GM20431 (cell line): ENCODE data around the gene HOXB5.

ENCODE experiments used
- in situ Hi-C: fragments of 300-500 bp; cut with MseI, MboI; formaldehyde crosslinking; loops from one replicate; pipeline ENCODE4 v1.15.0; 2020; ENCODE audit warnings: low sequenced_read_pairs; ENCODE audit not compliant: unreplicated experiment

HOXB5 gene

DNA sequence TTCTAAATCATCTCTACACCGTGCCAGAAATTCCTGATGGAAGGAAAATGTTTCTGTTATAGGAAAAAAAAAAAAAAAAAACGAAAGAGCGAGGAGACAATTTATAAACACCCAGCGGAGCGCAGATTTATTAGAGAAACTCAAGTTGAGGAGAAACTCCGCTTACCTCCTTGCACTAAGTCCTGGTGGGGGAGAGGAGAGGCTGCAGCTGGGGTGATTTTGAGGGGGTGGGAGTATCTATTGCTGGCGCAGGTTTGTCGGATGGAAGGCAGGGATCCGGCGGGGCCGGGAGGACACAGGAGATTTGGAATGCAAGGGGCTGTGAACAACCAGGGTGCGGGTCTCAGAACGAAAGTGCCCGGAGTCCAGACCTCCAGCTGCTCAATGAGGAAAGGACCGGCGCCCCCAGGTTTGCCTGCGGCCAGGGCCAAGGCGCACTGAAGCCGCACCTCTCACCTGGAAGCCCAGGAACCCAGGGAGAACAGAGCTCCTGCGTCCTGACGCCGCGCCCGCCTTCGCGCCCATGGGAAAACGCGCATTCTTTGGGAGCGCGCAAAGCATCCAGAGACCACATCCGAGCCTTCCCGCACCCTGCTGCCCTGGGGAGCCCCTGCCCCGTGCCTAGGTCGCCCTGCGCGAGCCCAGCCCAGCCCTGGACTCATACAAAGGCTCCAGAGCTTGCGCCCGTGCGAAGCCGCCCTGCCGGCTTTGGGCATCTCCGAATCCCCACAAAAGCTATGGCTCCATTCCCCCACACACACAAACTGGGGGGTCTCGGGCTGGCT lies 24.1 kb upstream of the HOXB5 start:
- in situ Hi-C loops, result no loop called here

- in situ Hi-C loops, result no loop called here
These were observed 23.3 kb upstream of the HOXB5 start for GRCh38 chr17:48616717-48617470.

DNA sequence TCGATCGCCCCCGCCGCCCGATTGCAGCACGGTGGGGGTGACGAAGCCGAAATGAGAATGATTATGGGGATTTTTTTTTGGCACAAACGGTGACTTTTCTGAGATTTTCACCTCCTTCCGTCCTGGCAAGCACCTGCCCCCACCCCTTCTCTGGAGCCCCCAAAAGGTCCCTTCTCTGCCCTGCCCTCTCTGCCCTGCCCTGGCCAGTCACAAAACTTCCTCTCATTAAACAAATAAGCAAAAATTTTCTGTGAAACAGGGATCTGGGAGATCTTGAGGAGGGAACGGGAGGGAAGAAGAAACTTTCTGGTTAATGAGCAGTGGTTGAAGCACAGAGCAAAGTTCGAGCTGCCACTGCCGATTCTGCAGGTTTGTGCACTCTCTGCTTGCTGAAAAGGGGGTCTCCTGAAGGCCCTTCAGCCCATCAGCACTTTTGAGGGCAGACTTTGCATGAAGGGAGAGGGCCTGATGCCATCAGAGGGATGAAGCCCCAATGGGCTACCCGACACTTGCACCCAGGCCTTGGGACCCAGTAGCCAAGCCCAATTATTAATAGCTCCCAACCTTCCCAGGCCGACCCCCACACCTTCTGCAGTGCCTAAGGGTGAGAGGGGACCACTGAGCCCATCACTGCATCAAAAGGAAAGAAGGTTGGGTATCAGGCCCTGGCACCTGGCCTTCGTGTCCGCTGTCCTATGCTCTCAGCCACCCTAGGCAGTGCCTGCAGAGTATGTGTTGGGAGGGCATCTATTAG lies 22.6 kb upstream of the HOXB5 start:
- in situ Hi-C loops, result no loop called here

DNA sequence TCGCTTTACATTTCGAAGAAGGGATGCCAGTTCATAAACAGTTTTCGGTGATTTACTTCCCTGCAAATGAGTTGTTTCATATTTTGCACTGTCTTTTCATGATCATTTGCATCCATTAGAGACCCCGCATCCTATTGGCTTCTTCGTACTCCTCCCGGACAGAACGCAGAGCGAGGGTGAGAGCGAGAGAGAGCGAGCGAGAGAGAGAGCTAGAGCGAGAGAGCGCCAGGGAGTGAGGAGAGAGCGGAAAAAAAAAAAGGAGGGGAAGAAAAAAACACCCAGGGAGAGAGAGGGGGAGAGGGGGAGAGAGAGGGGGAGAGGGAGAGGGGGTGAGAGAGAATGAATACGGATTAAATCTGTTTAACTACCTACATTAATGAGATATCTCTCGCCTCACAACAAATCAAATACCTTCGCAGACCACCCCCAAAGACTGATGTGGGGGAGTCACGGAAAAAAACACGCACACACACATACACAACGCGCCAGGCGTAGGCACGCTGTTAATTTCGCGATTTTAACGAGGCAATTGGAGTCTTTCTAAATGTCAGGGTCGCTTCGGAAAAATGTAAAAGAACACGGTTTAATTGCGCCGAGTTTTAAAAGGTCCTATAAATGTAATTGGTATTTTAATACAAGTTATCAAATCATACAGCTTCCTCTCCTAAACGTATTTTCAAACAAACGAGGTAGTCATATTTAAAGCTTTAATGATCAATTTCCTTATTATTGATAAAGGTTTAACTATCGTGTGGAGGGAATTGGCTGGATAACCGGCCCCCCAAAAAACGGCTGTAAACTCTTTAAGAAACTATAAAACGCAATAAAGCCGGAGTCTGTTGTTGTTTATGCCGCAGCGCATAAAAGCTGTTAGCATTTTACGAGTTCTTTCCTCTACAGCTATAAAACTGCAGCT lies 21.7 kb upstream of the HOXB5 start, which contains the start of gene HOXB8:
HOXB8 (minus strand) TSS at position 246 of the 916 bp plus-strand sequence. CDS start 588 bp downstream, outside the sequence.
- in situ Hi-C loops, result no loop called here

- in situ Hi-C loops, result no loop called here
These were observed 20.5 kb upstream of the HOXB5 start for GRCh38 chr17:48613862-48614694.

DNA sequence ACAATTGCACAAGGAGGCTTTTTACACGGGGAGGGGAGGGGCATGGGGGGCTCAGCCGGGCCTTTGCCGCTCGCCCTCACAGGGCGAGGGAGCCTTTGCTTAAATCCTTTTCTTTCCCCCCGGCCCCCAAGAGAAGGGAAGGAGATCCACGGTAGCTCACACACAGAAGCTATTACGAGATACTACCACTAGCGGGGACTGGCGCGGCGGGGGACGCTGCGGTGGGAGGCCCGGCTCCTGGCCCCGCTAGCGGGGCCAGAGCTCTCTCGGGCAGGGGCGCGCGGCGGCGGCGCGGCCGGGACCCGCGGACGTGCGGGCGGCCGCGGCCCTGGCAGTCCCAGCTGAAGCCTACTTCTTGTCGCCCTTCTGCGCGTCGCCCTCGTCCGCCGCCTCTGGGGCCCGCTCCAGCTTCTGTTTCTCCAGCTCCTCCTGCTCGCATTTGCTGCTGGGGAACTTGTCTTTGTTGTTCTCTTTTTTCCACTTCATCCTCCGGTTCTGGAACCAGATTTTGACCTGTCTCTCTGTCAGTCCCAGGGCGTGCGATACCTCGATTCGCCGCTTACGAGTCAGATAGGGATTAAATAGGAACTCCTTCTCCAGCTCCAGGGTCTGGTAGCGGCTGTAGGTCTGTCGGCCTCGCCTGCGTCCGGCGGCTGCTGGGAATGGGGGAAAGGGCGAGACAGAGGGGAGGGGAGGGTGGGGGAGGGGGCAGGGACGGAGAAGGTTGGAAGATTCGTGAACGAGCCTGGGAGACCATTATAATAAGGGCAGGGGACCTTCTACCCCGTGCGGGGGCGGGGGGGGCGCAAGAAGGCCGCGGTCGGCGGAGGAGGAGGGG lies 19.5 kb upstream of the HOXB5 start:
- in situ Hi-C loops, result no loop called here

DNA sequence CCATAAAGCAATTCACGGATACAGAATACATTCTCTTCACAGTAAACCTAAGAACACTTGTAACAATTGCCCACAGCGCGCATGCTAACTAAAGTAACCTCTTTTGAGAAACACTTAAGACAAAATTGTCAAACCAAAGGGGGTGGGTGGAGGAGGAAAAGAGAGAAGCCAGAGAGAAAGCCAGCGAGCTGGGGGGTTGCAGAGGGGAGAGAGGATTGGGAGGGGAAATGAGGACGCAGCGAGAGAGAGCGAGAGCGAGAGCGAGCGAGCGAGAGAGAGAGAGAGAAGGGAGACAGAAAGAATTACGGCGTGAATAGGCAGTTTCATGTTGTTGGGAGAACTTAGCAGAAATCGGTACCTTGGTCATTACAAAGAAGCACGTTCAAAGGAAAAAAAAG lies 18.9 kb upstream of the HOXB5 start:
- in situ Hi-C loops, result no loop called here

DNA sequence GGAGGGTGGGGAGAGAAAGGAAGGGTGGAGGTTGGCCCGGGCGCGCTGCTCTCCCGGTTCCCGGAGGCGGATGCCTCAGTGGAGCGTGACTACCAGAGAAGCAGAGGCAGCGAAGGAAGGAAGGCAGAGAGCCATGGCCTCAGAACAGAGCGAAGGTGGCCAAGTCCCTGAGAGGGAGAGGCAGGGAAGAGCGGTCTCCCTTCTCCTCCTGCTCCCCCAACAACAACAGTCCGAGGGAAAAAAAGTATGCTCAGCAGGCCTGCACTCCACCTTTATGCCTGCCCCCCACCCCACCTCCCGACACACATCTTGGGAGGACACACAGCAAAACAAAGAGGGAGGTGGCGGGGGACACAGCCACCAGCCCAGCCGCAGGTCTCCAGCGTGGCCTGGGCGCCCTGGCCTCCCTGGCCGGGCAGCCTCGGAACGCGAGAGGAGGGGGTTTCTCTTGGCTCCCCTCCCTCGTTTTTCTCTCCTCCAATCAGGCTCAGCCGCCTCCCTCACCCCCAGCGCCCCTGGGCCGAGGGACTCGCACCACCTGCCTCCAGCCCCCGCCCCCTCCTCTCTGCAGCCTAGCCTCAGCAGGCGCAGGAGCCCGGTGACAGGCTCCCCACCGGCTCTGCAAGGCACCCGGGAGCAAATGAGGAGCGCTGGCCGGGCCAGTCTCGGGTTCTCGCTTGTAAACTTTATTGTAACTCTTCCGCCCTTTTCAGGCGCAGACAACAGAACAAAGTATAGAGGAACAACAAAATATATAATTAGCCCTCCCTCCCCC lies 18.3 kb upstream of the HOXB5 start:
- in situ Hi-C loops, result no loop called here

- in situ Hi-C loops, result no loop called here
These were observed 17.6 kb upstream of the HOXB5 start for GRCh38 chr17:48611213-48611612.

DNA sequence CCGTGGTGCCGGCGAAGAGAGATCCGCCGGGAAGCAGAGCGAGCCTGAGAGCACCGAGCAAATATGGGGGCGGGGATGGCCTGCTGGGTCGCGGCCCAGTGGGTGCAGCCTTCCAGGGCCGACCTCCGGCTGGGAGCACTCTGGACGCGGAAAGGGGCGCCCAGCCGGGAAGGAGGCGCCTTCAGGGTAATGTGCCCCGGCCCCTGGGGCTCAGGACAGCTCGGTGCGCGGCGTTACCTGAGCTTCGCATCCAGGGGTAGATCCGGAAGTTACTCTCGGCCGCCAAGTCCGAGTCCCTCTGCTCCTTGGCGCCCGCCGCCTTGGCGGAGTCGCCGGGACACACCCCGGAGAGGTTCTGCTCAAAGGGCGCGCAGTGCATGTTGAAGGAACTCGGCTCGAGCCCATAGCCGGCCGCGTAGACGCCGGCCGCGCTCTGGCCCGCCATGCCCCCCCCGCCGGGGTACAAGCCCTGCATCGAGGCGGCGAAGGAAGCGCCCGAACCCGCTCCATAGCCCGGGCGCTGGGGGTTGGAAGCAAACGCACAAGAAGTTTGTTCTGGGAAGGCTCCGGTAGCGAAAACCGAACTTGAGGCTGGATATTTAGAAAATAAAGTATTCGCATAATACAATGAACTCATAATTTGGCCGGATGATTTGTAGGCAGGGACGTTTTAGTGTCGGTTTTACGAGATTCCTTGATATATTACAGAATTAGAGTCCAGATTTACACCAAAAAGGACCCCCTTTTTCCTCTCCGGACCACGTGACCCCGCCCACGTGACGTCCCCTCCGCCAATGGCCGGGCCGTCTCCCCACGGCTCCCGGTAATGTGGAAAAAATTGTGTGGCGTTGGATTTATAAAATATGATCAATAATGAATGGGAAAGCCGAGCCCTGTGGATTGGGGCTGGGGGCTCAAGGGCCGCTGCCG lies 17.0 kb upstream of the HOXB5 start, which contains the start of gene HOXB7:
HOXB7 (minus strand) TSS at position 736 of the 930 bp plus-strand sequence; CDS start at position 637, 99 bp downstream.
- in situ Hi-C loops, result no loop called here

DNA sequence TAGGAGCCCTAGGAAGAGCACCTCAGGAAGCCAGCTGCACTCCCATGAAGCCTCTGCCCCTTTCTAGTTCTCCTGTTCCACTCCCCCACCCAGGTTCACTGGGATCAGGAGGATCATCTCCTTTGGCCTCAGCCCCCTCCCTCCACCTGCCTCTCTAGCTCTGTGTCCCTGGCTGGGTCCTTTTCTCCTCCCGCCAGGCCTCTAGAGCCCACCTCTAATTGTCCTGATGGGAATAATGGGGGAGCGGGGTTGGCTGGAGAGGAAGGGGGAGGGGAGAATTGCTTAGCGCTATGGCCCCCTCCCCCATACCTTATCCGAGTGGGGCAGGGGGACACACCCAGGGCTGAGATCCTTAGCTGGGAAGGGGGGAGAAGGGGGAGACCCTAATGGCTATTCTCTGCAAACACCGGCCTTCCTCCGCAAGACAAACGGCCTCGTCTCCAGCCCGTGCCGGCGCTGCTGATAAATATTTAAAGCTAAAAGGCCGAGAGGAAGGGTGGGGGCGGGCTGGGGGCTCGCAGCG lies 16.2 kb upstream of the HOXB5 start:
- in situ Hi-C loops, result no loop called here

GRCh38 chr17:48609033-48609432 lies 15.5 kb upstream of the HOXB5 start:
- in situ Hi-C loops, result no loop called here

GRCh38 chr17:48608494-48608834 lies 14.9 kb upstream of the HOXB5 start:
- in situ Hi-C loops, result no loop called here

- in situ Hi-C loops, result no loop called here
These were observed 13.5 kb upstream of the HOXB5 start for GRCh38 chr17:48606892-48607614.
